ENCODE measurements around the gene FUOM. TPM values are rescaled to one million over a fixed set of nuclear protein-coding genes. Genes with fewer than 3 reads are reported as not detected.
A peak's percentile ranks its signal among the peaks of the same experiment; 100 is the strongest.

Gene FUOM, protein sequence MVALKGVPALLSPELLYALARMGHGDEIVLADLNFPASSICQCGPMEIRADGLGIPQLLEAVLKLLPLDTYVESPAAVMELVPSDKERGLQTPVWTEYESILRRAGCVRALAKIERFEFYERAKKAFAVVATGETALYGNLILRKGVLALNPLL
- 57.2 and 75.5 TPM in 2 replicates for total RNA-seq

DNA sequence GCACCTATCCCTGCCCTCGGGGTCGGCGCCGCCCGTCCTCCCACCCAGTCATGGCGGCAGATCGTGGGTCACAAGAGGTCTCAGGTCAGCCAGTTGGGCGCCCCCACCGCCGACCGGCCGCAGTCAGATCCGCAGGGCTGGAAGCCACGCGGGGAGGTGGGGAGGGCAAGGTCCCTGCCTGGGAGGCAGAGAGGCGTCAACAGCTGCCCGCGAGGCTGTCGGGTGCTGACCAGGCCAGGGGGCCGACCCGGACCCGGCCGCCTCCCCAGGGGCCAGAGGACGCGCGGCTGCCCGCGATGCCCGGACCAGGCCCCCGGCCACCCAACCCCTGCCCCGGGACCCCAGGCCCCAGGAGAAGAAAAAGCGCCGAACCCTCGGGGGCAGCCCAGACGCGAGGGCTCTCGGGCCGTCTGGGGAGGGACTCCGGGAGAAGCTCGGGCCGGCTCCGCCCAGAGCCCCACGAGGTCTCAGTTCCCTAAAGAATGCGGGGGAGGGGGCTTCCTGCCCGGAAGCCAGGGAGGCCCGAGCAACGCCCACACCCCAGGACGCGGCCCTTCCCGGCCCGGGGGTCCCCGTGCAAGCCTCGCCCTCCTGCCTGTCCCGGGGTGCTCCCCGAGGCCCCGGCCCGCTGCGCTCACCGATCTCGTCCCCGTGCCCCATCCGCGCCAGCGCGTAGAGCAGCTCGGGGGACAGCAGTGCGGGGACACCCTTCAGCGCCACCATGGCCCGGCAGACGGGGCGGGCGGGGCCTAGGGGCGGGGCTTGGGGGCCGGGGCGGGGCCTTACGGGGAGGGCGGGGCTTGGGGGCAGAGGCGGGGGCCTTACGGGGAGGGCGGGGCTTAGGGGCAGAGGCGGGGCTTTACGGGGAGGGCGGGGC, at the start of gene FUOM:
TSS of gene FUOM (minus strand) at position 735 of the 877 bp plus-strand sequence. CDS start at position 723, 12 bp downstream.
- DNase-seq (ENCODE audit: low read depth): no peak
- H3K4me3 ChIP-seq (ENCODE audit: low read depth, low read length): peak within 1 kb of the TSS; percentile 68
- TF ChIP-seq, protein P1, sequence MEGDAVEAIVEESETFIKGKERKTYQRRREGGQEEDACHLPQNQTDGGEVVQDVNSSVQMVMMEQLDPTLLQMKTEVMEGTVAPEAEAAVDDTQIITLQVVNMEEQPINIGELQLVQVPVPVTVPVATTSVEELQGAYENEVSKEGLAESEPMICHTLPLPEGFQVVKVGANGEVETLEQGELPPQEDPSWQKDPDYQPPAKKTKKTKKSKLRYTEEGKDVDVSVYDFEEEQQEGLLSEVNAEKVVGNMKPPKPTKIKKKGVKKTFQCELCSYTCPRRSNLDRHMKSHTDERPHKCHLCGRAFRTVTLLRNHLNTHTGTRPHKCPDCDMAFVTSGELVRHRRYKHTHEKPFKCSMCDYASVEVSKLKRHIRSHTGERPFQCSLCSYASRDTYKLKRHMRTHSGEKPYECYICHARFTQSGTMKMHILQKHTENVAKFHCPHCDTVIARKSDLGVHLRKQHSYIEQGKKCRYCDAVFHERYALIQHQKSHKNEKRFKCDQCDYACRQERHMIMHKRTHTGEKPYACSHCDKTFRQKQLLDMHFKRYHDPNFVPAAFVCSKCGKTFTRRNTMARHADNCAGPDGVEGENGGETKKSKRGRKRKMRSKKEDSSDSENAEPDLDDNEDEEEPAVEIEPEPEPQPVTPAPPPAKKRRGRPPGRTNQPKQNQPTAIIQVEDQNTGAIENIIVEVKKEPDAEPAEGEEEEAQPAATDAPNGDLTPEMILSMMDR (conservative IDR thresholded peaks at IDR 0.05; ENCODE audit: low read depth, low read length): no peak

DNA sequence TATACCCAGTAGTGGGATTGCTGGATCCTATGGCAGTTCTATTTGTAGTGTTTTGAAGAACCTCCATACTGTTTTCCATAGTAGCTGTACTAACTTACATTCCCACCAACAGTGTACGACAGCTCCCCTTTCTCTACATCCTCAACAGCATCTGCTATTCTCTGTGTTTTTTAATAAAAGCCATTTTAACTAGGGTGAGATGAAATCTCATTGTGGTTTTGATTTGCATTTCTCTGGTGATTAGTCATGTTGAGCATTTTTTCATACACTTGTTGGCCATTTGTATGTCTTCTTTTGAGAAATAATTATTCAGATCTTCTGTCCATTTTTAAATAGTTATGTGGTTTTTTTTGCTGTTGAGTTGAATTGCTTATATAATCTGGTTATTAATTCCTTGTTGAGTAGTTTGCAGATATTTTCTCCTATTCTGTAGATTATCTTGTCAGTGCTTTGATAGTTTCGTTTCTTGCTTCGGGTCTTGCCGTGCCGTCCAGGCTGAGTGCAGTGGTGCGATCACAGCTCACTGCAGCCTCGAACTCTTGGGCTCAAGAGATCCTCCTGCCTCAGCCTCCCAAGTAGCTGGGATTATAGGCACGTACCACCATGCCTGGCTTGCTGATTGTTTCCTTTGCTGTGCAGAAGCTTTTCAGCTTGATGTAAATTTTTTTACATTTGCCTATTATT, 48.2 kb upstream of the FUOM start:
- DNase-seq (ENCODE audit: low read depth): no peak

DNA sequence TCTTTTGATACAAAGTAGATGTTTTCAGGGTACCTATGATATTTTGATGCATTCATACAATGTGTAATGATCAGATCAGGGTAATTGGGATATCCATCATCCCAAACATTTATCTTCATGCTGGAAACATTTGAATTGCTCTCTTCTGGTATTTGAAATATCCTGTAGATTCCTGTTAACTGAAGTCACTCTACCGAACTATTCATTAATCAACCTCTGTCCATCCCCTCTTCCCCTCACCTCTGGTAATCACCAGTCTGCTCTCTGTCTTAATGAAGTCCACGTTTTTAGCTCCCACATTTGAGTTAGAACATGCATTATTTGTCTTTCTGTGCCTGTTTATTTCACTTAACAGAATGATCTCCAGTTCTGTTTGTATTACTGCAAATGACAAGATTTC, 47.5 kb upstream of the FUOM start:
- DNase-seq (ENCODE audit: low read depth): no peak
- no peak overlapping the region for H3K4me3 ChIP-seq (ENCODE audit: low read depth, low read length)
- TF ChIP-seq, protein P1 (conservative IDR thresholded peaks at IDR 0.05; ENCODE audit: low read depth, low read length): no peak

More for the DNA sequence above, 48.2 kb upstream of the FUOM start:
- TF ChIP-seq, protein P1 (conservative IDR thresholded peaks at IDR 0.05; ENCODE audit: low read depth, low read length): no peak
- no peak overlapping the region for H3K4me3 ChIP-seq (ENCODE audit: low read depth, low read length)

DNA sequence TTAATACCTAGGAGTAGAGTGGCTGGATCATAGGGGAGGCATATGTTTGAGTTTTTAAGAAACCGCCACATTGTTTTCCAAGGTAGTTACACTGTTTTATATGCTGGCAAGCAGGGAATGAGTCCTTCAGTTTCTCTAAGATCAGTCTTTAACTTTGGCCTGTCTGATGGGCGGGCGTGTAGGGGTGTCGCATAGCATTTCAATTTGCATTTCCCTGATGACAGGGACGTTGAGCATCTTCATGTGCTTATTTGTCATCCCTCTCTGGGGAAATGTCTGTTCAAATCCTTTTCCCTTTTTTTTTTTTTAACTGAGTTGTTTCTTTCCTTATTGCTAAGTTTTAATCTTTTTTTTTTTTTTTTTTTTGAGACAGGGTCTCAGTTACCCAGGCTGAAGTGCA, 46.0 kb upstream of the FUOM start:
- DNase-seq (ENCODE audit: low read depth): no peak
- no peak overlapping the region for H3K4me3 ChIP-seq (ENCODE audit: low read depth, low read length)
- TF ChIP-seq, protein P1 (conservative IDR thresholded peaks at IDR 0.05; ENCODE audit: low read depth, low read length): no peak

DNA sequence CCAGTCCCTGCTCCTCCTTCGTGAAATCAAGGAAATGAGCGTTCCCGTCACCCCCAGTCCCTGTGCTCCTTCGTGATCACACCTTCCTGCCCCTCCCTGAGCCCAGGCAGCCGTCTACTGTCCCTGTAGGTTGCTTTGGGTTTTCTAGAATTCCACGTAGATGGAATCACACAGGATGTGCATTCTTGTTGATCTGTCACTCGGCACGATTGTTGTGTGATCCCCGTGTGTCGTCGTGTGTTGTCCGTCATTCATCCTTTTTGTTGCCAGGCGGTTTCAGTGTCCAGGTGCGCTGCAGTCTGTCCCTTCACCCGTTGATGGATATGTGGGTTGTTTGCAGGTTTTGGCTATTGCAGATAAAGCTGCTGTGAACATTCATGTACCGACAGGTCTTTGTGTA, 45.5 kb upstream of the FUOM start:
- no peak overlapping the region for H3K4me3 ChIP-seq (ENCODE audit: low read depth, low read length)
- TF ChIP-seq, protein P1 (conservative IDR thresholded peaks at IDR 0.05; ENCODE audit: low read depth, low read length): no peak
- no peak for DNase-seq (ENCODE audit: low read depth)

DNA sequence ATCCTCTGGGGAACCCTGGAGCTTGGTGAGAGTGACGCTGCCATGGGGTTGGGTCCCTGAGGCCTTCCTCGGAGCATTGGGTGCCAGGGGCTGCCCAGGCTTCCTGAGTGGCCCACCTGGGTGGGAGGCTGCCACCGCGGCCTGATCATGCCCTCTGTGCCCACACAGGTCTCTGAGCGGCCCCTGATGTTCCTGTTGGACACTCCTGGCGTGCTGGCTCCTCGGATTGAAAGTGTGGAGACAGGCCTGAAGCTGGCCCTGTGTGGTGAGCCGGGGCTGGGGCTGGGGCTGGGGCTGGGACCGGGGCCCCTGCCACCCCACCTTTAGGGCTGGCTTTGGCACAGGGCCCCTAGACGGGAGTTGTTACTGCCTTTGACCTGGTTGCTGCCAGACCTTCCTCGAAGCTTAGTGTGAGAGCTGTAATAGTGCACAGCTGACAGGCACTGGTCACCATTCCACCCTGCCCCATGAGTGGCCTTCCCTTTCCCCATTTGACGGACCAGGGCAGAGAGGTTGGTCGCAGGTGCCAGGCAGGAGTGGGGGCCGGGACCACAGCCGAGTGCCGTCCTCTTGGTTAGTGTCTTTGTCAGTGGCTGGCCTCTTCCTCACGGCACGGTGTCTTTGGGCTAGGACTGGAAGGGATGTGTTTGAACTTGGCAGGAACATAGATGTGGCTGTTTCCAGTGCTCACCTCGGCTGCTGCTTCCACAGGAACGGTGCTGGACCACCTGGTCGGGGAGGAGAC, 44.3 kb upstream of the FUOM start:
- H3K4me3 ChIP-seq (ENCODE audit: low read depth, low read length): no peak overlapping the region
- TF ChIP-seq, protein P1 (conservative IDR thresholded peaks at IDR 0.05; ENCODE audit: low read depth, low read length): no peak
- no peak for DNase-seq (ENCODE audit: low read depth)

Measured in epithelial cell of proximal tubule (primary cell).